Spleen (tissue), 7 donors: Measurements from ENCODE around the gene ADGRL3.

Experiments
- CTCF ChIP-seq, 11 experiments: fragments of 200-600 bp in 7 of 11; fragments of 450-650 bp in 4 of 11; sonication (generic) in 4 of 11; IDR thresholded peaks in 8 of 11; conservative IDR thresholded peaks in 3 of 11; 1 replicate in 7 of 11; 2 replicates in 4 of 11; pipeline versions ENCODE4 v1.4.0 to v1.8.0; 2016 to 2021; ENCODE audit warnings: antibody characterized with exemption in 11 of 11, inconsistent platforms in 4 of 11, mild to moderate bottlenecking in 1 of 11
- POLR2AphosphoS5 ChIP-seq, 3 donors: sonication (generic); formaldehyde crosslinking; IDR thresholded peaks; one replicate each; pipeline ENCODE4 v1.5.1; 2017; ENCODE audit warnings: antibody characterized with exemption in 3 of 3
- donor health status: DM: no; HTN: no; CAD: no; lungs with moderate emphysema.
- donor health status: DM: no; HTN: no; CAD: no.
- donor health status: DM: no; HTN: no; CAD: no.

DNA sequence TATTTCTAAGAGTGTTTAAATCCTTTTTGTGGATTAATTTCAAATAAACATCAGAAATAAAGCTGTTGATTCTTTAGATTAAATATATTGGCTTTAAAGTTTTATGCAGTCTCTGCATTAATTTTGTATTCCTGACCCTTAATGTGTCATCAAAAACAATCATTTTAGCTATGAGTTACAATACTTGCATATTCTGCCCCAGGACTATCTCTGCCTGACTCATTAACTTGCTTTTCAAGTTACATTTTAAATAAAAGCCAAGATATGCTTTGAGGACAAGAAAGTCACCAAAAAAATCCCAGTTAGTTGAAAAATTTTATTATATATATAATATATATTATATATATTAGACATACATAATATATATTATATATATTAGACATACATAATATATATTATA lies 208.7 kb downstream of the ADGRL3 start:
- TF ChIP-seq CTCF (IDR thresholded peaks at IDR 0.05 in 8 of 11, conservative IDR thresholded peaks at IDR 0.05 in 3 of 11) (no peak), POLR2AphosphoS5 (IDR thresholded peaks at IDR 0.05) (no peak)
